ENCODE measurements around the gene UNC13B. TPM values are rescaled to one million over a fixed set of nuclear protein-coding genes. Genes with fewer than 3 reads are reported as not detected.
"Not testable (repeated sequence)": the region's sequence is repeated elsewhere in the genome, so short reads cannot be mapped to it uniquely, and the experiment has no call there.

The UNC13B gene
- total RNA-seq, 1 experiment from 2014 or later = 9.8 TPM

- H3K36me3 ChIP-seq (ENCODE audit: low read depth, low read length) = no peaks in the 10 kb centered on the region
- ChIA-PET CTCF (no interaction called here), POLR2A (ENCODE audit: unreplicated experiment) (no interaction called here)
- no peaks in the 10 kb centered on the region for H3K4me1 ChIP-seq (ENCODE audit: insufficient read depth, low read length)
- H3K79me2 ChIP-seq (ENCODE audit: low read length) = no peaks in the 10 kb centered on the region
- intact Hi-C loops (cut with micrococcal nuclease) = no loop called here
- H3F3A ChIP-seq (ENCODE audit: low read length, unreplicated experiment) = no peaks in the 10 kb centered on the region
- H3K27me3 ChIP-seq (ENCODE audit: low read length) = no peaks in the 10 kb centered on the region
- H3K9me2 ChIP-seq (replicated peaks; ENCODE audit: low read length) = no peaks in the 10 kb centered on the region
- no peaks in the 10 kb centered on the region for H4K20me1 ChIP-seq (ENCODE audit: low read length)
- no peaks in the 10 kb centered on the region for H3K9me3 ChIP-seq (ENCODE audit: low read length)
- no peak overlapping the region for H3K4me2 ChIP-seq (ENCODE audit: low read length)
- H3K9ac ChIP-seq (ENCODE audit: low read length) = no peak overlapping the region
- no TSS peak for BruUV-seq (replicated peaks)
- TF ChIP-seq CTCF (conservative IDR thresholded peaks at IDR 0.05; ENCODE audit: low read depth, low read length) (no peak), EZH2 (IDR thresholded peaks at IDR 0.05; ENCODE audit: low read length, unreplicated experiment) (no peak)
- H3K27ac ChIP-seq (ENCODE audit: low read length) = no peak overlapping the region
- no peak overlapping the region for H2AFZ ChIP-seq (ENCODE audit: low read length)
- no peak overlapping the region for H3K4me3 ChIP-seq (ENCODE audit: low read length)
- ATAC-seq (no peak), DNase-seq (no peak)
Measured at GRCh38 chr9:35237311-35237710, 75.5 kb downstream of the UNC13B start.

- BruUV-seq (replicated peaks); CTCF ChIA-PET; H3K36me3 ChIP-seq (ENCODE audit: low read depth, low read length); H3K4me1 ChIP-seq (ENCODE audit: insufficient read depth, low read length); DNase-seq; H3K4me2 ChIP-seq (ENCODE audit: low read length); H4K20me1 ChIP-seq (ENCODE audit: low read length); H3K27me3 ChIP-seq (ENCODE audit: low read length); H3K9me3 ChIP-seq (ENCODE audit: low read length); H3K9ac ChIP-seq (ENCODE audit: low read length); H3K79me2 ChIP-seq (ENCODE audit: low read length); H3K9me2 ChIP-seq (replicated peaks; ENCODE audit: low read length); intact Hi-C loops (cut with micrococcal nuclease); H3K27ac ChIP-seq (ENCODE audit: low read length); H2AFZ ChIP-seq (ENCODE audit: low read length); H3F3A ChIP-seq (ENCODE audit: low read length, unreplicated experiment); ATAC-seq; POLR2A ChIA-PET (ENCODE audit: unreplicated experiment); H3K4me3 ChIP-seq (ENCODE audit: low read length): not testable (repeated sequence)
Measured at GRCh38 chr9:35245945-35246344, 84.1 kb downstream of the UNC13B start.

GRCh38 chr9:35253075-35253474, 91.3 kb downstream of the UNC13B start:
- Histone ChIP-seq H3K4me3 (ENCODE audit: low read length) (no peak overlapping the region), H2AFZ (ENCODE audit: low read length) (no peak overlapping the region), H3F3A (ENCODE audit: low read length, unreplicated experiment) (no peaks in the 10 kb centered on the region), H3K4me2 (ENCODE audit: low read length) (no peak overlapping the region), H3K27ac (ENCODE audit: low read length) (no peak overlapping the region), H3K9me2 (replicated peaks; ENCODE audit: low read length) (no peaks in the 10 kb centered on the region), H3K79me2 (ENCODE audit: low read length) (no peaks in the 10 kb centered on the region), H3K9ac (ENCODE audit: low read length) (no peak overlapping the region), H3K27me3 (ENCODE audit: low read length) (no peaks in the 10 kb centered on the region), H4K20me1 (ENCODE audit: low read length) (no peaks in the 10 kb centered on the region), H3K9me3 (ENCODE audit: low read length) (no peaks in the 10 kb centered on the region), H3K36me3 (ENCODE audit: low read depth, low read length) (no peaks in the 10 kb centered on the region), H3K4me1 (ENCODE audit: insufficient read depth, low read length) (no peaks in the 10 kb centered on the region)
- intact Hi-C loops (cut with micrococcal nuclease) = loop anchor here (10.0 kb wide), 1 partner anchor 88 kb away; the partner anchor contains the start of gene UNC13B
- ATAC-seq = no peak
- DNase-seq = no peak
- no peak for TF ChIP-seq EZH2 (IDR thresholded peaks at IDR 0.05; ENCODE audit: low read length, unreplicated experiment)
- no peak for TF ChIP-seq EZH2phosphoT487 (IDR thresholded peaks at IDR 0.05; ENCODE audit: borderline replicate concordance, low read length)
- no peak for TF ChIP-seq CTCF (conservative IDR thresholded peaks at IDR 0.05; ENCODE audit: low read depth, low read length)
- ChIA-PET CTCF (no interaction called here), POLR2A (ENCODE audit: unreplicated experiment) (no interaction called here)
- BruUV-seq (replicated peaks) = no TSS peak
